ENCODE results near the gene TMEM87B.
"Not testable (repeated sequence)": the region's sequence is repeated elsewhere in the genome, so short reads cannot be mapped to it uniquely, and the experiment has no call there.

TMEM87B gene

GRCh38 chr2:112138159-112139032, 83.3 kb downstream of the TMEM87B start, which contains the start of gene FBLN7:
FBLN7 (plus strand) TSS chr2:112138385; CDS start chr2:112138656, 271 bp downstream.
- Mint-ChIP-seq H3K36me3 (peaks cover under 1% of the 10 kb centered on the region), H3K4me1 (peaks cover 13% of the 10 kb centered on the region), H3K9me3 (peaks cover under 1% of the 10 kb centered on the region), H3K4me3 (peak within 1 kb of the TSS; percentile 59), H3K27ac (peak within 1 kb of the TSS; percentile 38), H3K27me3 (peaks cover 62% of the 10 kb centered on the region)
- DNase-seq: no peak
- CTCF ChIA-PET: no interaction called here

DNA sequence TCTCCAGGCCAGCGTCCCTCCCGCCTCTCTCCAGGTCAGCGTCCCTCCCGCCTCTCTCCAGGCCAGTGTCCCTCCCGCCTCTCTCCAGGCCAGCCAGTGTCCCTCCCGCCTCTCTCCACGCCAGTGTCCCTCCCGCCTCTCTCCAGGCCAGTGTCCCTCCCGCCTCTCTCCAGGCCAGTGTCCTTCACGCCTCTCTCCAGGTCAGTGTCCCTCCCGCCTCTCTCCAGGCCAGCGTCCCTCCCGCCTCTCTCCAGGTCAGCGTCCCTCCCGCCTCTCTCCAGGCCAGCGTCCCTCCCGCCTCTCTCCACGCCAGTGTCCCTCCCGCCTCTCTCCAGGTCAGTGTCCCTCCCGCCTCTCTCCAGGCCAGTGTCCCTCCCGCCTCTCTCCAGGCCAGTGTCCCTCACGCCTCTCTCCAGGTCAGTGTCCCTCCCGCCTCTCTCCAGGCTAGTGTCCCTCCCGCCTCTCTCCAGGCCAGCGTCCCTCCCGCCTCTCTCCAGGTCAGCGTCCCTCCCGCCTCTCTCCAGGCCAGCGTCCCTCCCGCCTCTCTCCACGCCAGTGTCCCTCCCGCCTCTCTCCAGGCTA, 84.1 kb downstream of the TMEM87B start:
- H3K9me3 Mint-ChIP-seq, H3K27ac Mint-ChIP-seq, H3K4me3 Mint-ChIP-seq, DNase-seq, CTCF ChIA-PET, H3K36me3 Mint-ChIP-seq: not testable (repeated sequence)
- peaks cover 62% of the 10 kb centered on the region for H3K27me3 Mint-ChIP-seq
- H3K4me1 Mint-ChIP-seq: peaks cover 13% of the 10 kb centered on the region

DNA sequence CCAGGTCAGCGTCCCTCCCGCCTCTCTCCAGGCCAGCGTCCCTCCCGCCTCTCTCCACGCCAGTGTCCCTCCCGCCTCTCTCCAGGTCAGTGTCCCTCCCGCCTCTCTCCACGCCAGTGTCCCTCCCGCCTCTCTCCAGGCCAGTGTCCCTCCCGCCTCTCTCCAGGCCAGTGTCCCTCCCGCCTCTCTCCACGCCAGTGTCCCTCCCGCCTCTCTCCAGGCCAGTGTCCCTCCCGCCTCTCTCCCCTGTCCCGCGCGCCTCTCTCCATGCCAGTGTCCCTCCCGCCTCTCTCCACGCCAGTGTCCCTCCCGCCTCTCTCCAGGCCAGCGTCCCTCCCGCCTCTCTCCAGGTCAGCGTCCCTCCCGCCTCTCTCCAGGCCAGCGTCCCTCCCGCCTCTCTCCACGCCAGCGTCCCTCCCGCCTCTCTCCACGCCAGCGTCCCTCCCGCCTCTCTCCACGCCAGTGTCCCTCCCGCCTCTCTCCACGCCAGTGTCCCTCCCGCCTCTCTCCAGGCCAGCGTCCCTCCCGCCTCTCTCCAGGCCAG, 84.7 kb downstream of the TMEM87B start:
- peaks cover 62% of the 10 kb centered on the region for H3K27me3 Mint-ChIP-seq
- DNase-seq, H3K27ac Mint-ChIP-seq, H3K9me3 Mint-ChIP-seq, H3K4me3 Mint-ChIP-seq, H3K36me3 Mint-ChIP-seq, CTCF ChIA-PET: not testable (repeated sequence)
- peaks cover 13% of the 10 kb centered on the region for H3K4me1 Mint-ChIP-seq

GRCh38 chr2:112140205-112140802, 85.2 kb downstream of the TMEM87B start:
- Mint-ChIP-seq H3K27me3 (peaks cover 62% of the 10 kb centered on the region), H3K9me3 (no peaks in the 10 kb centered on the region), H3K4me3 (no peak overlapping the region), H3K36me3 (no peaks in the 10 kb centered on the region), H3K27ac (no peak overlapping the region), H3K4me1 (peaks cover 13% of the 10 kb centered on the region)
- no peak for DNase-seq
- CTCF ChIA-PET: no interaction called here

GRCh38 chr2:112140899-112141625, 86.0 kb downstream of the TMEM87B start:
- H3K27ac Mint-ChIP-seq: no peak overlapping the region
- peaks cover 13% of the 10 kb centered on the region for H3K4me1 Mint-ChIP-seq
- H3K9me3 Mint-ChIP-seq: no peaks in the 10 kb centered on the region
- CTCF ChIA-PET: no interaction called here
- no peak overlapping the region for H3K4me3 Mint-ChIP-seq
- peaks cover 56% of the 10 kb centered on the region for H3K27me3 Mint-ChIP-seq
- DNase-seq: no peak
- no peaks in the 10 kb centered on the region for H3K36me3 Mint-ChIP-seq

GRCh38 chr2:112141626-112142007, 86.5 kb downstream of the TMEM87B start:
- Mint-ChIP-seq H3K4me3 (no peak overlapping the region), H3K27ac (no peak overlapping the region), H3K27me3 (peaks cover 50% of the 10 kb centered on the region), H3K4me1 (peaks cover 13% of the 10 kb centered on the region), H3K9me3 (no peaks in the 10 kb centered on the region), H3K36me3 (no peaks in the 10 kb centered on the region)
- DNase-seq: no peak
- CTCF ChIA-PET: no interaction called here

DNA sequence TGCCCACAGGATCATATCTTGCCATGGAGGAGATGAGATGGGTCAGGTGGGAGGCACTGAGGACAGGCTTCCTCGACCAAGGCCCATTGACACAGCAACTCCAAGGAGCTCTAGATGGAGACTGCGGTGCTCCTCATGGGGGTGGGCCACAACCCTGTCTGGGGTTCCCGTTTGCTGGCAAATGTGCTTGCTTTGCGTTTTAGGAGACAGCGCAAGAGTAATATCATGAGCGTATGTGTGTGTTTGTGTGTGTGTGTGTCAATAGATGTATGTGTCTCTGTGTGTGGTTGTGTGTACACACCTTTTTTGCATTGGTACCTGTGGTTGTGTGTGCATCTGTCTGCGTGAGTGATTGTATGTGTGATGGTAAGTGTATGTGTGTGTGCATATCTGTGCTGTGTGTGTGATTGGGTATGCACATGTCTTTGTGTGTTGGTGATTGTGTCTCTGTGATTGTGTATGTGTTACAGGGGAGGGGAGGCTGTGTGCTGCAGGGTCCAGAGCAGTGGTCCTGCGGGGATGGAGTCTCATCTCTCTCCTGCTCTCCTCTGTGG, 87.5 kb downstream of the TMEM87B start:
- no peak for DNase-seq
- H3K4me3 Mint-ChIP-seq: no peak overlapping the region
- no peak overlapping the region for H3K27ac Mint-ChIP-seq
- H3K4me1 Mint-ChIP-seq: peaks cover 10% of the 10 kb centered on the region
- peaks cover 49% of the 10 kb centered on the region for H3K27me3 Mint-ChIP-seq
- CTCF ChIA-PET: no interaction called here
- no peaks in the 10 kb centered on the region for H3K9me3 Mint-ChIP-seq
- H3K36me3 Mint-ChIP-seq: no peaks in the 10 kb centered on the region

GRCh38 chr2:112143150-112143549, 88.1 kb downstream of the TMEM87B start:
- Mint-ChIP-seq H3K36me3 (no peaks in the 10 kb centered on the region), H3K4me3 (no peak overlapping the region), H3K9me3 (no peaks in the 10 kb centered on the region), H3K27me3 (peaks cover 49% of the 10 kb centered on the region), H3K27ac (no peak overlapping the region), H3K4me1 (peaks cover 5% of the 10 kb centered on the region)
- DNase-seq: no peak
- CTCF ChIA-PET: no interaction called here

- no peaks in the 10 kb centered on the region for H3K36me3 Mint-ChIP-seq
- DNase-seq: no peak
- H3K27ac Mint-ChIP-seq: no peak overlapping the region
- CTCF ChIA-PET: no interaction called here
- H3K4me1 Mint-ChIP-seq: peaks cover 3% of the 10 kb centered on the region
- no peak overlapping the region for H3K4me3 Mint-ChIP-seq
- no peaks in the 10 kb centered on the region for H3K9me3 Mint-ChIP-seq
- peaks cover 52% of the 10 kb centered on the region for H3K27me3 Mint-ChIP-seq
These were observed 89.9 kb downstream of the TMEM87B start for GRCh38 chr2:112144966-112145365.

GRCh38 chr2:112147382-112148168, 92.5 kb downstream of the TMEM87B start:
- Mint-ChIP-seq H3K36me3 (no peaks in the 10 kb centered on the region), H3K27me3 (peaks cover 30% of the 10 kb centered on the region), H3K4me3 (no peak overlapping the region), H3K9me3 (no peaks in the 10 kb centered on the region), H3K4me1 (no peaks in the 10 kb centered on the region), H3K27ac (no peak overlapping the region)
- CTCF ChIA-PET: interaction anchor here (0.6 kb wide), 1 partner anchor 143 kb away, joined by 3 read pairs; no protein-coding TSS in a partner anchor
- no peak for DNase-seq

DNA sequence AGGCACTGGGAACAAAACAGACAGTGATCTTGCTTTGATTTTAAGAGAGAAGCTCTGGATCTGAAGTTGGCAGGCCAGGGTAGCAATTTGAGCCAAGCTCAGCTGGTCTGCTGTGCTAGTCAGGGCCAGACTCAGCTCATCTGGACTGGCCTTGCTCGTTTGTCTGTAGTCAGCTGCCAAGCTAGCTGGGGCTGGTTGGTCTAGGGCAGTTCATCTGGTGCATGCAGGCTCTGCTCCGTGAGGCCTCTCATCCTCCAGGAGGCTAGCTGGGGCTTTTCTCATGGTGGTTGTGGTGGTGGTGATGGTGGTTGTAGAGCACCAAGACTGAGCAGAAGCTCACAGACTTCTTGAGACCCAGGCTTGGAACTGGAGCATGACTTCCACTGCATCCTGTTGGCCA, 93.4 kb downstream of the TMEM87B start:
- H3K36me3 Mint-ChIP-seq: no peaks in the 10 kb centered on the region
- no peaks in the 10 kb centered on the region for H3K9me3 Mint-ChIP-seq
- no peaks in the 10 kb centered on the region for H3K4me1 Mint-ChIP-seq
- H3K27ac Mint-ChIP-seq: no peak overlapping the region
- DNase-seq: no peak
- CTCF ChIA-PET: interaction anchor here (0.6 kb wide), 1 partner anchor 142 kb away, joined by 3 read pairs; no protein-coding TSS in a partner anchor
- H3K27me3 Mint-ChIP-seq: peaks cover 29% of the 10 kb centered on the region
- no peak overlapping the region for H3K4me3 Mint-ChIP-seq

- Mint-ChIP-seq H3K27me3 (peaks cover 33% of the 10 kb centered on the region), H3K36me3 (no peaks in the 10 kb centered on the region), H3K4me1 (peaks cover 3% of the 10 kb centered on the region), H3K9me3 (no peaks in the 10 kb centered on the region), H3K27ac (no peak overlapping the region), H3K4me3 (no peak overlapping the region)
- CTCF ChIA-PET: no interaction called here
- no peak for DNase-seq
These were observed 94.1 kb downstream of the TMEM87B start for GRCh38 chr2:112149194-112149593.

- no peaks in the 10 kb centered on the region for H3K9me3 Mint-ChIP-seq
- peaks cover 33% of the 10 kb centered on the region for H3K27me3 Mint-ChIP-seq
- CTCF ChIA-PET: no interaction called here
- no peak overlapping the region for H3K27ac Mint-ChIP-seq
- H3K4me3 Mint-ChIP-seq: no peak overlapping the region
- H3K36me3 Mint-ChIP-seq: no peaks in the 10 kb centered on the region
- H3K4me1 Mint-ChIP-seq: peaks cover 10% of the 10 kb centered on the region
- DNase-seq: no peak
These were observed 94.9 kb downstream of the TMEM87B start for GRCh38 chr2:112149866-112150435.

Data from activated naive CD4-positive, alpha-beta T cell treated with anti-CD3 and anti-CD28 coated beads, Interleukin-2, amount 10 ng/mL, durations not matched to agents 7 days and 5 days (primary cell).